Choroid plexus epithelial cell (primary cell): Measurements from ENCODE around the gene ODC1.
A peak's percentile ranks its signal among the peaks of the same experiment; 100 is the strongest.

Experiments
- DNase-seq: peaks from one replicate; pipeline ENCODE4 v3.0.0-alpha.2; 2010; ENCODE audit warnings: low read depth
- H3K4me3 ChIP-seq: 2 replicates; pipeline ENCODE4 v1.5.1; 2011; ENCODE audit warnings: low read depth, mild to moderate bottlenecking, control low read depth, low read length, moderate library complexity
- CTCF ChIP-seq: conservative IDR thresholded peaks from 2 replicates; pipeline ENCODE4 v1.5.1; 2011; ENCODE audit warnings: low read depth, mild to moderate bottlenecking, control low read depth, inconsistent platforms, low read length, moderate library complexity

ODC1 gene

GRCh38 chr2:10408649-10409579 lies 39.2 kb downstream of the ODC1 start:
- H3K4me3 ChIP-seq, result peak overlapping the region; percentile 32
- DNase-seq, result peak; percentile 80
- TF ChIP-seq CTCF, result peak; percentile 97

GRCh38 chr2:10407841-10408648 lies 40.1 kb downstream of the ODC1 start:
- H3K4me3 ChIP-seq, result no peak overlapping the region
- DNase-seq, result peak; percentile 74
- no peak for TF ChIP-seq CTCF

GRCh38 chr2:10407432-10407831 lies 40.7 kb downstream of the ODC1 start:
- no peak for TF ChIP-seq CTCF
- H3K4me3 ChIP-seq, result no peak overlapping the region
- no peak for DNase-seq

GRCh38 chr2:10406491-10407188 lies 41.5 kb downstream of the ODC1 start:
- DNase-seq, result no peak
- TF ChIP-seq CTCF, result no peak
- H3K4me3 ChIP-seq, result no peak overlapping the region

GRCh38 chr2:10406016-10406415 lies 42.1 kb downstream of the ODC1 start:
- no peak for DNase-seq
- H3K4me3 ChIP-seq, result no peak overlapping the region
- TF ChIP-seq CTCF, result no peak

- H3K4me3 ChIP-seq, result no peak overlapping the region
- no peak for TF ChIP-seq CTCF
- DNase-seq, result peak; percentile 30
Observed at GRCh38 chr2:10405448-10405847, 42.7 kb downstream of the ODC1 start.
